ENCODE results near the gene P2RY6.
A peak's percentile ranks its signal among the peaks of the same experiment; 100 is the strongest.

P2RY6 gene

DNA sequence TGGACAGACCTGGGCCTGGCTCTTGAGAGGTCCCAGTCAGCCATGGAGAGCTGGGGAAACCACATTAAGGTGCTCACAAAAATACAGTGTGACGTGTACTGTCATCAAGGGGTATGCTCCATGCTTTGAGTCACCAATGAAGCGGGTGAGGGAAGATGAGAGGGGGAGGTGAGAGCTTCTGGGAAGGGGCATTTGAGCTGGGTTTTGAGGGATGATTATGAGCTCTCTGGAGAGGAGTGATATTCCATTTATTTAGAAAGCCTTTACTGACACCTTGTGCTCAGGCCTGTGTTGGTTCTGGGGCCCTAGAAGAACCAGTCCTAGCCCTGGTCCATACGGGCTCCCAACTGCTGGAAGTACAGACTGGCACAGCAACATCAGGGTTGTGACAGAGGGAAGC lies 25.6 kb downstream of the P2RY6 start:
- Mint-ChIP-seq H3K27ac (no peak overlapping the region), H3K27me3 (ENCODE audit: low read depth) (peaks cover 12% of the 10 kb centered on the region), H3K4me1 (ENCODE audit: low read depth) (peaks cover 2% of the 10 kb centered on the region), H3K9me3 (no peaks in the 10 kb centered on the region), H3K4me3 (no peak overlapping the region), H3K36me3 (ENCODE audit: low read depth) (no peaks in the 10 kb centered on the region)
- DNase-seq (ENCODE audit: low spot score) = no peak

DNA sequence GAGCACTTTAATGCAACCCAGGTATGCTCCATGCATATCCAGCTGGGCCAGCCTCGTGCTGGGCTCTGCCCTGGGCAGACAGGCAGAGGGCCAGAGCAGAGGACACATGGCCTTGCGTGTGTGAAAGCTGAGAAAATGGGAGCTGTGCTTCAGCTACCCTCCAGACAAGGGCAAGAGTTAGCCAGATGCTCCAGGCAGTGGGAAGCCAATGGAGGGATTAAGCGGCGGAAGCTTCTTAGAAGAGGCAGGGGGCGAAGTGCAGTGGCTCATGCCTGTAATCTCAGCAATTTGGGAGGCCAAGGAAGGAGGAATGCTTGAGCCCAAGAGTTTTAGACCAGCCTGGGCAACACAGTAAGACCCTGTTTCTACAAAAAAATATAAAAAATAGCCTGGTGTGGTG lies 26.1 kb downstream of the P2RY6 start:
- DNase-seq (ENCODE audit: low spot score) = no peak
- H3K4me1 Mint-ChIP-seq (ENCODE audit: low read depth) = peaks cover 2% of the 10 kb centered on the region
- no peak overlapping the region for H3K27ac Mint-ChIP-seq
- H3K4me3 Mint-ChIP-seq = no peak overlapping the region
- H3K36me3 Mint-ChIP-seq (ENCODE audit: low read depth) = no peaks in the 10 kb centered on the region
- H3K27me3 Mint-ChIP-seq (ENCODE audit: low read depth) = peaks cover 9% of the 10 kb centered on the region
- no peaks in the 10 kb centered on the region for H3K9me3 Mint-ChIP-seq

DNA sequence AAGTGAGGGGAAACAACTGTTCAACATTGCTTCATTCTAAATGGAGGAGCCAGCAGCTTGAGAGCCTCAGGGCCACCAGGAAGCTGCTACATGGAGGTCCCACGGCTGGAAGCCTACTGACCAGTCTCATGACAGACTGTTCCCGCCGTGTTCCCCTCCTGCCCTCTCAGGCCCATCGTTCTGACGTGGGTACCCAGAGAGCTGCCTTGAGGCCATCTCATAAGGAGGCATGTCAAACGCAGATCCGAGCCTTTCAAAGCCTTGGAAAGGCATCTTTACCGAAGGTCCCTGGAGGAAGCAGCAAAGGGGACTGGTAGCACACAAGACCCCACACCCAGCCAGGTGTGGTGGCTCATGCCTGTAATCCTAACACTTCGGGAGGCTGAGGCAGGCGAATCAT lies 27.6 kb downstream of the P2RY6 start:
- no peaks in the 10 kb centered on the region for H3K9me3 Mint-ChIP-seq
- peaks cover 12% of the 10 kb centered on the region for H3K27me3 Mint-ChIP-seq (ENCODE audit: low read depth)
- no peak for DNase-seq (ENCODE audit: low spot score)

DNA sequence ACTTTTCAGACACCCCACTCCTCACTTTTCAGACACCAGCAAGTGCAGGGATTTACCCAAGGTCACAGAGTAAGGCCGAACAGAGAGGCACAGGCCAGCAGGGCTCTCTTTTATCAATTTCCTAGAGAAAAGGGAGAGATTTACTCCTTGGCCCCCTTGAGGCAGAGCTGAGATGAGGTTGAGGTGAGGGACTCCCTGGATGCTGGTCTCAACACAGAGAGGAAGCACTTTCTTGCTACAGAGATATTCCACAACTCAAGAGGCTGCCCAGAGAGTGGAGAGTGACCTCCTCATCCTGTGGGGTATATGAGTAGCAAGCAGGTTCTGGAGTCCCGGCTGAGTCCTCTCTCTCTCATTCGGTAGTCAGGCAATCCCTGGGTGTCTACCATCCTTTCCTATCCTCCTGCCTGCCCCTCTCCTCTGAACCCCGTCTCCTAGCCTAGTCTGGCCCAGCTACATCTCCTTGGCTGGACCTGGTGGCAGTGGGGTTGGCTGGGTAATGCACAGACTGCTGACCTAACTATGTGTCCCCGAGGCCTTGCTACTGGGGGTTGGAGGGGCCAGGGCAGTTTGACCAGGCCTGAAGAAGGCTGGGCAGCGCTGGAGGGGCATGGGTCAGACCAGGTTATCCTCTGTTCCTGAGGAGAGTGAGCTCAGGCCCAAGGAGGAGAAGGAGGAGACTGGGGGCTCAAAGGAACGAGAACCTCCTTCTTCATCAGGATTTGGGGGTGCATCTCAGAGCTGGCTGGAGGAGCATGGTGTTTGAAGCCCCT lies 34.1 kb downstream of the P2RY6 start:
- Mint-ChIP-seq H3K27ac (no peak overlapping the region), H3K36me3 (ENCODE audit: low read depth) (no peaks in the 10 kb centered on the region), H3K9me3 (no peaks in the 10 kb centered on the region), H3K4me3 (peak overlapping the region; percentile 88), H3K27me3 (ENCODE audit: low read depth) (peaks cover 39% of the 10 kb centered on the region), H3K4me1 (ENCODE audit: low read depth) (peaks cover 6% of the 10 kb centered on the region)
- no peak for DNase-seq (ENCODE audit: low spot score)

More for the DNA sequence above, 27.6 kb downstream of the P2RY6 start:
- Mint-ChIP-seq H3K4me3 (no peak overlapping the region), H3K4me1 (ENCODE audit: low read depth) (peaks cover 2% of the 10 kb centered on the region), H3K36me3 (ENCODE audit: low read depth) (no peaks in the 10 kb centered on the region), H3K27ac (no peak overlapping the region)

DNA sequence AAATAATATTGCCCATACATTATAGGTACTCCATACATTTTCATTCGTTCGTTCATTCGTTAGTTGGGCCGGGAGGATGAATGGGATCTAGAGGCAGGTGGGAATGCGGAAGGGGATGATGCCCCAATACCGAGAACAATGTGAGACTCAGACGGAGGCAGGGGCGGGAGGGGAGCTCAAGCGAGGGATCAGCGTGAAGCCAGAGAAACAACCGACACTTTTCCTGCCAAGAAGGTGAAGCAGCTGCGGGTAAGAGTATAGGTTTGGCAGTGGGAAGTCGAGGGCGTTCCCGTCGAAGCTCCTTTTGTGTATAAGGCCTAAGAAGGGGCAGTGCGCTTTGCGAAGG lies 34.8 kb downstream of the P2RY6 start:
- H3K9me3 Mint-ChIP-seq = no peaks in the 10 kb centered on the region
- peaks cover 38% of the 10 kb centered on the region for H3K27me3 Mint-ChIP-seq (ENCODE audit: low read depth)
- H3K4me1 Mint-ChIP-seq (ENCODE audit: low read depth) = peaks cover 6% of the 10 kb centered on the region
- no peak overlapping the region for H3K27ac Mint-ChIP-seq
- DNase-seq (ENCODE audit: low spot score) = no peak
- H3K4me3 Mint-ChIP-seq = peak overlapping the region; percentile 88
- H3K36me3 Mint-ChIP-seq (ENCODE audit: low read depth) = no peaks in the 10 kb centered on the region

DNA sequence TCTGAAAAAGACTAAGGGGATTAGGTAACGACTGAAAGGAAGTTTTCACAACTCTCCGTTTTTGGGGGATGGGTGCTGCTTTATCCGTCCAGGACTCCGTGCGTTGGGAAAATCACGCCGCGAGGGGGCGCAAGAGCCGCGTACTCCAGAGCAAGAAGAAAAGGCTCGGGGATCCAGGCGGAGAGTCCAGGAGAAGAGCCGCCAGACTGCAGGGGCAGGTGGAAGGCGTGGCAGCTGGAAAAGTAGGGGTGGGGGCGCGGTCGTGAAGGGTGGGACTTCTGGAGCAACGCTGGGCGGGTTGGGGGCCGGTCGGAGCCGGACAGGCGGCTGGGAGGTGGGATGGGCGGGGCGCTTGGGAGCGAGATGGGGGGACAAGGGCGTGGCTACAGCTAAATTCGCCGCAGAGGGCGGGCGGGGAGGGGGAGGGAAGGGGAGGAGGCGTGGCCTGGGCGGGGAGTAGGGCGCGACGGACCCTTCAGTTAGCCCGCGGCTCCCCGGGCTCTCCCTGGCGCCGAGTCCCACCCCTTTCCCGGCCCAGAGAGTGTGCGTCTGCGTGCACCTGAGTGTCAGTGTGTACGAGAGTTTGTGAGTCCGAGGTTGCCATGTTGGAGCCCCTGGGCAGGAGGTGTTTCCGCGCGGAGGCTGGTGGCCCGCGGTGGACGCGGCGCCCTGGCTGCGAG lies 35.3 kb downstream of the P2RY6 start:
- peaks cover 34% of the 10 kb centered on the region for H3K27me3 Mint-ChIP-seq (ENCODE audit: low read depth)
- H3K4me1 Mint-ChIP-seq (ENCODE audit: low read depth) = peaks cover 6% of the 10 kb centered on the region
- H3K4me3 Mint-ChIP-seq = peak overlapping the region; percentile 88
- H3K9me3 Mint-ChIP-seq = no peaks in the 10 kb centered on the region
- DNase-seq (ENCODE audit: low spot score) = peak; percentile 84
- H3K36me3 Mint-ChIP-seq (ENCODE audit: low read depth) = no peaks in the 10 kb centered on the region
- peak overlapping the region; percentile 78 for H3K27ac Mint-ChIP-seq

DNA sequence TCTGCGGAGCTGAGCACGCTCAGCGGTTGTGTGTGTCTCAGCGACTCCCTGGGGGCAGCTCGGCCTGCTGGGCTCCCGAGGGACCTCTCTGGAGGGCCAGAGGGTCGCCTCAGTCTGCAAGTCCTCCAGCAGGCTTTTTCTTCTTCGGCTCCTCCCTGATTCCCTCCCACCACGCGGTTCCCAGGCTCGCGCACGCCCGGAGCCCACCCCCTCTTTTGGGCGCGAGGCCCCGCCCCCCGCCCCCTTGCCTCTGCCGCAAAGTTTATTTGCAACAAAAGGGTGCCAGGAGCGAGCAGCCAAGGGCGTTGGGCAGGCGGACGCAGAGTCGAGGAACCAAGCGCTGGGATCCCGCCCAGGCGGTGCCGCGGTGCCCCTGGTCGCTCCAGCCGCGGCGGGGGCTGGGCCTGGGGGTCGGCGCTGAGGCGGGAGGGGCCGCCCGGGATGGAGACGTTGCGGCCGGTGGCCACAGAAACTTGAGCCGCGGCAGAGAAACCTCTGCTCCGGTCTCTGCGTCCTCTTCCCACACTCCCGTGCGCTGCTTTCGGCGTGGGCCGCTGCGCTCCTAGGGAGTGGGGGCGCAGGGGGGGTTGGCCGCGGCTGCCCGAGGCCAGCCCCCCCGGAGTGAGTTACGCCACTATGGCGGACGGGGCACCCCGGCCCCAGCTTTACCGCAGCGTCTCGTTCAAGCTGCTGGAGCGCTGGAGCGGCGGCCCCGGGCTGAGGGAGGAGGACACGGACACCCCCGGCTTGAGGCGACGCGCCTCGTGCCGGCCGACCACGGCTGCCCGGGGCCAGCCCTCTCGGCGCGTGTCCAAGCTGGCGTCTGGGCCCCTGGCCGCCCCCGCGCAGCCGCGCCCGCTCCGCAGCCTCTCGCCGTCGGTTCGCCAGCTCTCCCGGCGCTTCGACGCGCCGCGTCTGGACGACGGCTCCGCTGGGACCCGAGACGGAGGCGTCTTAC lies 36.1 kb downstream of the P2RY6 start, which contains the start of gene ARHGEF17:
Gene ARHGEF17, plus strand, starts transcription at position 274 of the 958 bp plus-strand sequence. Its CDS starts 363 bp downstream, at position 637.
- H3K9me3 Mint-ChIP-seq = no peaks in the 10 kb centered on the region
- H3K4me3 Mint-ChIP-seq = peak within 1 kb of the TSS; percentile 88
- DNase-seq (ENCODE audit: low spot score) = peak; percentile 10
- peaks cover 34% of the 10 kb centered on the region for H3K27me3 Mint-ChIP-seq (ENCODE audit: low read depth)
- no peaks in the 10 kb centered on the region for H3K36me3 Mint-ChIP-seq (ENCODE audit: low read depth)
- peak within 1 kb of the TSS; percentile 78 for H3K27ac Mint-ChIP-seq
- H3K4me1 Mint-ChIP-seq (ENCODE audit: low read depth) = peaks cover 6% of the 10 kb centered on the region

DNA sequence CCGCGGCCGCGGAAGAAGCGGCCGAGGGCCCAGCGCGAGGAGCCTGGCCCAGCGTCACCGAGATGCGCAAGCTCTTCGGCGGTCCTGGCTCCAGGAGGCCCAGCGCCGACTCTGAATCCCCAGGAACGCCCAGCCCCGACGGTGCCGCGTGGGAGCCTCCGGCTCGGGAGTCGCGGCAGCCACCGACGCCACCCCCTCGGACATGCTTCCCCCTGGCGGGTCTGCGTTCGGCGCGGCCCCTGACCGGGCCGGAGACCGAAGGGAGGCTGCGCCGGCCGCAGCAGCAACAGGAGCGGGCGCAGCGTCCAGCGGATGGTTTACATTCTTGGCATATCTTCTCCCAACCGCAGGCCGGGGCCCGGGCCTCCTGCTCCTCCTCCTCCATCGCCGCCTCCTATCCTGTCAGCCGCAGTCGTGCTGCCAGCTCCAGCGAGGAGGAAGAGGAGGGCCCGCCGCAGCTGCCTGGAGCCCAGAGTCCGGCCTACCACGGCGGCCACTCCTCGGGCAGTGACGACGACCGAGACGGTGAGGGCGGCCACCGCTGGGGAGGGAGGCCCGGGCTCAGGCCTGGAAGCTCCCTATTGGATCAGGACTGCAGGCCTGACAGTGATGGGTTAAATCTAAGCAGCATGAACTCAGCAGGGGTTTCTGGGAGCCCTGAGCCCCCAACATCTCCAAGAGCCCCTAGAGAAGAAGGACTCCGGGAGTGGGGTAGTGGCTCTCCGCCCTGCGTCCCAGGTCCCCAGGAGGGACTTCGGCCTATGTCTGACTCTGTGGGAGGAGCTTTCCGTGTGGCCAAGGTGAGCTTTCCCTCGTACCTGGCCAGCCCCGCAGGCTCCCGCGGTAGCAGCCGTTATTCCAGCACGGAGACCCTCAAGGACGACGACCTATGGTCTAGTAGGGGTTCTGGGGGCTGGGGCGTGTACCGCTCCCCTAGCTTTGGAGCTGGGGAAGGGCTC lies 37.1 kb downstream of the P2RY6 start:
- Mint-ChIP-seq H3K36me3 (ENCODE audit: low read depth) (no peaks in the 10 kb centered on the region), H3K27ac (no peak overlapping the region), H3K4me1 (ENCODE audit: low read depth) (peaks cover 12% of the 10 kb centered on the region), H3K9me3 (no peaks in the 10 kb centered on the region), H3K27me3 (ENCODE audit: low read depth) (peaks cover 32% of the 10 kb centered on the region), H3K4me3 (peak overlapping the region; percentile 18)
- no peak for DNase-seq (ENCODE audit: low spot score)

DNA sequence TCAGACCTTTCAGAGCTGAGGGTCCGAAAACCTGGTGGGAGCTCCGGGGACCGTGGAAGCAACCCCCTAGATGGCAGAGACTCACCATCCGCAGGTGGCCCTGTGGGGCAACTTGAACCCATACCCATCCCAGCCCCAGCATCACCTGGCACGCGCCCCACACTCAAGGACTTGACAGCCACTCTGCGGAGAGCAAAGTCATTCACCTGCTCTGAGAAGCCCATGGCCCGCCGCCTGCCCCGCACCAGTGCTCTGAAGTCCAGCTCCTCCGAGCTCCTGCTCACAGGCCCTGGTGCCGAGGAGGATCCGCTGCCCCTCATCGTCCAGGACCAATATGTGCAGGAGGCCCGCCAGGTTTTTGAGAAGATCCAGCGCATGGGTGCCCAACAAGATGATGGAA lies 37.9 kb downstream of the P2RY6 start:
- Mint-ChIP-seq H3K27ac (no peak overlapping the region), H3K36me3 (ENCODE audit: low read depth) (no peaks in the 10 kb centered on the region), H3K9me3 (no peaks in the 10 kb centered on the region), H3K27me3 (ENCODE audit: low read depth) (peaks cover 28% of the 10 kb centered on the region), H3K4me3 (no peak overlapping the region), H3K4me1 (ENCODE audit: low read depth) (peaks cover 12% of the 10 kb centered on the region)
- no peak for DNase-seq (ENCODE audit: low spot score)

DNA sequence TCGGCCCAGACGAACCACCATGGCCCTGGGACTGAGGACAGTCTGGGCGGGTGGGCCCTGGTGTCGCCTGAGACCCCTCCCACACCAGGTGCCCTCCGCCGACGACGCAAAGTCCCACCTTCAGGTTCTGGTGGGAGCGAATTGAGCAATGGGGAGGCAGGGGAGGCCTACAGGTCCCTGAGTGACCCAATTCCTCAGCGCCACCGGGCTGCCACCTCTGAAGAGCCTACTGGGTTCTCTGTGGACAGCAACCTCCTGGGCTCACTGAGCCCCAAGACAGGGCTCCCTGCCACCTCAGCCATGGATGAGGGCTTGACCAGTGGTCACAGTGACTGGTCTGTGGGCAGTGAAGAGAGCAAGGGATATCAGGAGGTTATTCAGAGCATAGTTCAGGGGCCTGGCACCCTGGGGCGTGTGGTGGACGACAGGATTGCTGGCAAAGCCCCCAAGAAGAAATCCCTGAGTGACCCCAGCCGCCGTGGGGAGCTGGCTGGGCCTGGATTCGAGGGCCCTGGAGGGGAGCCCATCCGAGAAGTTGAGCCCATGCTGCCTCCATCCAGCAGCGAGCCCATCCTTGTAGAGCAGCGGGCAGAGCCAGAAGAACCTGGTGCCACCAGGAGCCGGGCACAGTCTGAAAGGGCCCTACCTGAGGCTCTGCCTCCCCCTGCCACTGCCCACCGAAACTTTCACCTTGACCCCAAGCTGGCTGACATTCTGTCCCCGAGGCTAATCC lies 38.7 kb downstream of the P2RY6 start:
- Mint-ChIP-seq H3K27ac (no peak overlapping the region), H3K4me3 (no peak overlapping the region), H3K4me1 (ENCODE audit: low read depth) (peaks cover 12% of the 10 kb centered on the region), H3K36me3 (ENCODE audit: low read depth) (no peaks in the 10 kb centered on the region), H3K9me3 (no peaks in the 10 kb centered on the region), H3K27me3 (ENCODE audit: low read depth) (peaks cover 22% of the 10 kb centered on the region)
- no peak for DNase-seq (ENCODE audit: low spot score)

DNA sequence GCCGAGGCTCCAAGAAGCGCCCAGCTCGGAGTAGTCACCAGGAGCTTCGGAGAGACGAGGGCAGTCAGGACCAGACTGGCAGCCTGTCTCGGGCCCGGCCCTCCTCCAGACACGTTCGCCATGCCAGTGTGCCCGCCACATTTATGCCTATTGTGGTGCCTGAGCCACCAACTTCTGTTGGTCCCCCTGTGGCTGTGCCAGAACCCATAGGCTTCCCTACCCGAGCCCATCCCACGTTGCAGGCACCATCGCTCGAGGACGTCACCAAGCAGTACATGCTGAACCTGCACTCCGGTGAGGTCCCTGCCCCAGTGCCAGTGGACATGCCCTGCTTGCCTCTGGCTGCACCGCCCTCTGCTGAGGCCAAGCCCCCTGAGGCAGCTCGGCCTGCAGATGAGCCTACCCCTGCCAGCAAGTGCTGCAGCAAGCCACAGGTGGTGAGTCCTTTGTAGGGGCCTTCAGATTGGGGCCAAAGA lies 39.3 kb downstream of the P2RY6 start:
- H3K4me1 Mint-ChIP-seq (ENCODE audit: low read depth) = peaks cover 12% of the 10 kb centered on the region
- H3K27ac Mint-ChIP-seq = no peak overlapping the region
- no peaks in the 10 kb centered on the region for H3K9me3 Mint-ChIP-seq
- no peak overlapping the region for H3K4me3 Mint-ChIP-seq
- no peaks in the 10 kb centered on the region for H3K36me3 Mint-ChIP-seq (ENCODE audit: low read depth)
- peaks cover 26% of the 10 kb centered on the region for H3K27me3 Mint-ChIP-seq (ENCODE audit: low read depth)
- DNase-seq (ENCODE audit: low spot score) = no peak

DNA sequence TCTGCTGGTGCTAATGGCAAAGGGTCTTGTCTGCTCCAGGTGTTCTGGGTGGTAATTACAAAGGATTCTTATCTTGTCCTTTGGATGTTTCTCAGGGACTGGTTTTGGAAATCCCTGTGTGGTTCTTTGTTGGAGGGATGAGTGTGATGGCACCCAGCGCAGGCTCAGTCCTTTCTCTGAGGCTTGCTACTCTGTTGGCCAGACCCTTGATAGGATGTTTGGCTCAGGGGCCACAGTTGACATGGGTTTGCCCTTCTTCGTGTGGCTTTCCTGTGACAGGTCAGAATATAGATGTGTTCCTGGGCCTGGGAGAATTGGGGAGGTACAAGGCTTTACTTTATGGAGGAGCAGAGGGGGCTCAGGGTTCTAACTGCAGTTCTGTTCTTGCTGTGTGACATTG lies 39.9 kb downstream of the P2RY6 start:
- H3K4me3 Mint-ChIP-seq = no peak overlapping the region
- H3K36me3 Mint-ChIP-seq (ENCODE audit: low read depth) = no peaks in the 10 kb centered on the region
- H3K9me3 Mint-ChIP-seq = no peaks in the 10 kb centered on the region
- DNase-seq (ENCODE audit: low spot score) = no peak
- H3K4me1 Mint-ChIP-seq (ENCODE audit: low read depth) = peaks cover 9% of the 10 kb centered on the region
- H3K27ac Mint-ChIP-seq = no peak overlapping the region
- peaks cover 21% of the 10 kb centered on the region for H3K27me3 Mint-ChIP-seq (ENCODE audit: low read depth)
